PC-9 (cell line): Measurements from ENCODE around the gene SPRY4.

Experiments
- CTCF ChIP-seq: fragments of 200-600 bp; sonication (generic); conservative IDR thresholded peaks from 2 replicates; pipeline ENCODE4 v1.6.1; 2017; ENCODE audit warnings: mixed run types, antibody characterized with exemption, mild to moderate bottlenecking, moderate library complexity
- EZH2 ChIP-seq: fragments of 200-600 bp; sonication (generic); IDR thresholded peaks from 2 replicates; pipeline ENCODE4 v1.8.0; 2017; ENCODE audit warnings: antibody characterized with exemption, low read depth

GRCh38 chr5:142368529-142368928 is 43.7 kb upstream of the SPRY4 start:
- TF ChIP-seq CTCF (no peak), EZH2 (no peak)
